ENCODE data around the gene TMEM132D. TPM values are rescaled to one million over a fixed set of nuclear protein-coding genes. Genes with fewer than 3 reads are reported as not detected.

Gene TMEM132D
- total RNA-seq, 1 donor from 2014 or later: 16.5 TPM

- Mint-ChIP-seq H3K36me3 (ENCODE audit: unreplicated experiment) (peaks cover 10% of the 10 kb centered on the region), H3K4me3 (ENCODE audit: unreplicated experiment) (no peak overlapping the region), H3K27me3 (ENCODE audit: unreplicated experiment) (peaks cover 5% of the 10 kb centered on the region), H3K9me3 (ENCODE audit: unreplicated experiment) (no peaks in the 10 kb centered on the region), H3K27ac (ENCODE audit: unreplicated experiment) (no peak overlapping the region), H3K4me1 (ENCODE audit: low read depth, unreplicated experiment) (no peaks in the 10 kb centered on the region)
- TF ChIP-seq CTCF (IDR thresholded peaks at IDR 0.05; ENCODE audit: partially characterized antibody, unreplicated experiment): no peak
- no peak for DNase-seq
Measured at GRCh38 chr12:129893691-129894090, 10.1 kb downstream of the TMEM132D start.

- H3K27me3 Mint-ChIP-seq (ENCODE audit: unreplicated experiment): peaks cover 5% of the 10 kb centered on the region
- TF ChIP-seq CTCF (IDR thresholded peaks at IDR 0.05; ENCODE audit: partially characterized antibody, unreplicated experiment): no peak
- no peaks in the 10 kb centered on the region for H3K36me3 Mint-ChIP-seq (ENCODE audit: unreplicated experiment)
- H3K4me1 Mint-ChIP-seq (ENCODE audit: low read depth, unreplicated experiment): peaks cover 4% of the 10 kb centered on the region
- no peak overlapping the region for H3K27ac Mint-ChIP-seq (ENCODE audit: unreplicated experiment)
- peaks cover 3% of the 10 kb centered on the region for H3K9me3 Mint-ChIP-seq (ENCODE audit: unreplicated experiment)
- H3K4me3 Mint-ChIP-seq (ENCODE audit: unreplicated experiment): no peak overlapping the region
- DNase-seq: peak; percentile 31
Measured at GRCh38 chr12:129887101-129887500, 16.7 kb downstream of the TMEM132D start.

GRCh38 chr12:129886541-129886940 is 17.3 kb downstream of the TMEM132D start:
- Mint-ChIP-seq H3K27me3 (ENCODE audit: unreplicated experiment) (peaks cover 5% of the 10 kb centered on the region), H3K27ac (ENCODE audit: unreplicated experiment) (no peak overlapping the region), H3K4me1 (ENCODE audit: low read depth, unreplicated experiment) (peaks cover 4% of the 10 kb centered on the region), H3K9me3 (ENCODE audit: unreplicated experiment) (peaks cover 3% of the 10 kb centered on the region), H3K36me3 (ENCODE audit: unreplicated experiment) (no peaks in the 10 kb centered on the region), H3K4me3 (ENCODE audit: unreplicated experiment) (no peak overlapping the region)
- no peak for TF ChIP-seq CTCF (IDR thresholded peaks at IDR 0.05; ENCODE audit: partially characterized antibody, unreplicated experiment)
- no peak for DNase-seq

- DNase-seq: no peak
- H3K27ac Mint-ChIP-seq (ENCODE audit: unreplicated experiment): no peak overlapping the region
- no peak for TF ChIP-seq CTCF (IDR thresholded peaks at IDR 0.05; ENCODE audit: partially characterized antibody, unreplicated experiment)
- peaks cover 3% of the 10 kb centered on the region for H3K9me3 Mint-ChIP-seq (ENCODE audit: unreplicated experiment)
- no peaks in the 10 kb centered on the region for H3K36me3 Mint-ChIP-seq (ENCODE audit: unreplicated experiment)
- H3K27me3 Mint-ChIP-seq (ENCODE audit: unreplicated experiment): peaks cover 5% of the 10 kb centered on the region
- peaks cover 4% of the 10 kb centered on the region for H3K4me1 Mint-ChIP-seq (ENCODE audit: low read depth, unreplicated experiment)
- H3K4me3 Mint-ChIP-seq (ENCODE audit: unreplicated experiment): no peak overlapping the region
Measured at GRCh38 chr12:129885287-129885686, 18.5 kb downstream of the TMEM132D start.

GRCh38 chr12:129877411-129877810 is 26.4 kb downstream of the TMEM132D start:
- Mint-ChIP-seq H3K36me3 (ENCODE audit: unreplicated experiment) (no peaks in the 10 kb centered on the region), H3K4me3 (ENCODE audit: unreplicated experiment) (no peak overlapping the region), H3K27me3 (ENCODE audit: unreplicated experiment) (no peaks in the 10 kb centered on the region), H3K4me1 (ENCODE audit: low read depth, unreplicated experiment) (peaks cover 3% of the 10 kb centered on the region), H3K9me3 (ENCODE audit: unreplicated experiment) (peaks cover 8% of the 10 kb centered on the region), H3K27ac (ENCODE audit: unreplicated experiment) (no peak overlapping the region)
- no peak for DNase-seq
- TF ChIP-seq CTCF (IDR thresholded peaks at IDR 0.05; ENCODE audit: partially characterized antibody, unreplicated experiment): no peak
